ENCODE results near the gene MYH16. TPM values are rescaled to one million over a fixed set of nuclear protein-coding genes. Genes with fewer than 3 reads are reported as not detected.

Gene MYH16
- polyA plus RNA-seq, 1 donor from 2014 or later, result not detected

DNA sequence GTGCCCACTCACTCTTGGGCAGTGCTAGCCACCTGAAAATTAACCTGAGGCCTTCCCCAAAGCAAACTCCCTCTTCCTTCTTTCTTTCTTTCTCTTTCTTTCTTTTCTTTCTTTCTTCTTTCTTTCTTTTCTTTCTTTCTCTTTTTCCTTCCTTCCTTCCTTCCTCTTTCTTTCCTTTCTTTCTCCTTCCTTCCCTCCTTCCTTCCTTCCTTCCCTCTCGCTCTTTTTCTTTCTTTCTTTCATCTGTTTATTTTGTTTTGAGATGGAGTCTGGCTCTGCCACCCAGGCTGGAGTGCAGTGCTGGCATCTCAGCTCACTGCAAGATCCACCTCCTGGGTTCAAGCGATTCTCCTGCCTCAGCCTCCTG lies 47.8 kb upstream of the MYH16 start:
- no peaks in the 10 kb centered on the region for H3K9me2 ChIP-seq (ENCODE audit: insufficient read depth, low read length)
- H3K27ac ChIP-seq (ENCODE audit: low read length), result no peak overlapping the region
- H3F3A ChIP-seq (ENCODE audit: insufficient read depth, low read length, poor library complexity, severe bottlenecking), result no peaks in the 10 kb centered on the region
- no peak overlapping the region for H3K4me2 ChIP-seq (ENCODE audit: low read length)
- TF ChIP-seq, protein P1, sequence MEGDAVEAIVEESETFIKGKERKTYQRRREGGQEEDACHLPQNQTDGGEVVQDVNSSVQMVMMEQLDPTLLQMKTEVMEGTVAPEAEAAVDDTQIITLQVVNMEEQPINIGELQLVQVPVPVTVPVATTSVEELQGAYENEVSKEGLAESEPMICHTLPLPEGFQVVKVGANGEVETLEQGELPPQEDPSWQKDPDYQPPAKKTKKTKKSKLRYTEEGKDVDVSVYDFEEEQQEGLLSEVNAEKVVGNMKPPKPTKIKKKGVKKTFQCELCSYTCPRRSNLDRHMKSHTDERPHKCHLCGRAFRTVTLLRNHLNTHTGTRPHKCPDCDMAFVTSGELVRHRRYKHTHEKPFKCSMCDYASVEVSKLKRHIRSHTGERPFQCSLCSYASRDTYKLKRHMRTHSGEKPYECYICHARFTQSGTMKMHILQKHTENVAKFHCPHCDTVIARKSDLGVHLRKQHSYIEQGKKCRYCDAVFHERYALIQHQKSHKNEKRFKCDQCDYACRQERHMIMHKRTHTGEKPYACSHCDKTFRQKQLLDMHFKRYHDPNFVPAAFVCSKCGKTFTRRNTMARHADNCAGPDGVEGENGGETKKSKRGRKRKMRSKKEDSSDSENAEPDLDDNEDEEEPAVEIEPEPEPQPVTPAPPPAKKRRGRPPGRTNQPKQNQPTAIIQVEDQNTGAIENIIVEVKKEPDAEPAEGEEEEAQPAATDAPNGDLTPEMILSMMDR (IDR thresholded peaks at IDR 0.05; ENCODE audit: poor library complexity, severe bottlenecking), result no peak
- no peak for TF ChIP-seq SMC3 (conservative IDR thresholded peaks at IDR 0.05; ENCODE audit: poor library complexity)
- no peak for TF ChIP-seq EP300 (conservative IDR thresholded peaks at IDR 0.05; ENCODE audit: poor library complexity, severe bottlenecking)
- TF ChIP-seq, protein P2, sequence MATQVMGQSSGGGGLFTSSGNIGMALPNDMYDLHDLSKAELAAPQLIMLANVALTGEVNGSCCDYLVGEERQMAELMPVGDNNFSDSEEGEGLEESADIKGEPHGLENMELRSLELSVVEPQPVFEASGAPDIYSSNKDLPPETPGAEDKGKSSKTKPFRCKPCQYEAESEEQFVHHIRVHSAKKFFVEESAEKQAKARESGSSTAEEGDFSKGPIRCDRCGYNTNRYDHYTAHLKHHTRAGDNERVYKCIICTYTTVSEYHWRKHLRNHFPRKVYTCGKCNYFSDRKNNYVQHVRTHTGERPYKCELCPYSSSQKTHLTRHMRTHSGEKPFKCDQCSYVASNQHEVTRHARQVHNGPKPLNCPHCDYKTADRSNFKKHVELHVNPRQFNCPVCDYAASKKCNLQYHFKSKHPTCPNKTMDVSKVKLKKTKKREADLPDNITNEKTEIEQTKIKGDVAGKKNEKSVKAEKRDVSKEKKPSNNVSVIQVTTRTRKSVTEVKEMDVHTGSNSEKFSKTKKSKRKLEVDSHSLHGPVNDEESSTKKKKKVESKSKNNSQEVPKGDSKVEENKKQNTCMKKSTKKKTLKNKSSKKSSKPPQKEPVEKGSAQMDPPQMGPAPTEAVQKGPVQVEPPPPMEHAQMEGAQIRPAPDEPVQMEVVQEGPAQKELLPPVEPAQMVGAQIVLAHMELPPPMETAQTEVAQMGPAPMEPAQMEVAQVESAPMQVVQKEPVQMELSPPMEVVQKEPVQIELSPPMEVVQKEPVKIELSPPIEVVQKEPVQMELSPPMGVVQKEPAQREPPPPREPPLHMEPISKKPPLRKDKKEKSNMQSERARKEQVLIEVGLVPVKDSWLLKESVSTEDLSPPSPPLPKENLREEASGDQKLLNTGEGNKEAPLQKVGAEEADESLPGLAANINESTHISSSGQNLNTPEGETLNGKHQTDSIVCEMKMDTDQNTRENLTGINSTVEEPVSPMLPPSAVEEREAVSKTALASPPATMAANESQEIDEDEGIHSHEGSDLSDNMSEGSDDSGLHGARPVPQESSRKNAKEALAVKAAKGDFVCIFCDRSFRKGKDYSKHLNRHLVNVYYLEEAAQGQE (IDR thresholded peaks at IDR 0.05; ENCODE audit: borderline replicate concordance), result no peak
- no peak for TF ChIP-seq TAF1 (IDR thresholded peaks at IDR 0.05; ENCODE audit: low read depth)
- TF ChIP-seq RAD21 (conservative IDR thresholded peaks at IDR 0.05), result no peak
- TF ChIP-seq POLR2AphosphoS5 (IDR thresholded peaks at IDR 0.05), result no peak
- TF ChIP-seq MXI1 (conservative IDR thresholded peaks at IDR 0.05; ENCODE audit: poor library complexity, severe bottlenecking), result no peak
- no peak for TF ChIP-seq EZH2 (IDR thresholded peaks at IDR 0.05; ENCODE audit: borderline replicate concordance, insufficient read depth, low read length, poor library complexity, severe bottlenecking)
- no peaks in the 10 kb centered on the region for H3K9me3 ChIP-seq (ENCODE audit: low read length)
- no peak overlapping the region for H3K9ac ChIP-seq (ENCODE audit: low read length)
- no peaks in the 10 kb centered on the region for H3K79me2 ChIP-seq (replicated peaks; ENCODE audit: insufficient read depth, low read length)
- H3K4me3 ChIP-seq (ENCODE audit: low read length), result no peak overlapping the region
- H4K20me1 ChIP-seq (ENCODE audit: insufficient read depth), result no peaks in the 10 kb centered on the region
- H3K36me3 ChIP-seq (ENCODE audit: insufficient read depth, low read length), result no peaks in the 10 kb centered on the region
- H3K27me3 ChIP-seq (ENCODE audit: insufficient read depth, low read depth, low read length), result no peaks in the 10 kb centered on the region
- H2AFZ ChIP-seq (ENCODE audit: low read depth, low read length), result no peak overlapping the region

DNA sequence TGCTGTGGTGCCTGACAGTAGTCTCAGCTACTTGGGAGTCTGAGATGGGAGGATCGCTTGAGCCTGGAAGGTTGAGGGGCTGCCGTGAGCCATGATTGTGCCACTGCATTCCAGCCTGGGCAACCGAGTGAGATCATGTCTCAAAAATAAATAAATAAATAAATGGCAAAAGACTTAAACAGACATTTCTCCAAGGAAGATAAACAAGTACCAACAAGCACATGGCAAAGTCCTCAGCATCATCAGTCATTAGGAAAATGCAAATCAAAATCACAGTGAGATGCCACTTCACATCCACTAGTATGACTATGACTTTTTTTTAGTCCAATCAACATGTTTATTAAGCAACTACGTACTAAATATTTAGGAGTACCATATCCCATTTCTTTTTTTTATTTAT lies 43.4 kb upstream of the MYH16 start:
- Histone ChIP-seq H3K9me3 (ENCODE audit: low read length) (no peaks in the 10 kb centered on the region), H3K9me2 (ENCODE audit: insufficient read depth, low read length) (no peaks in the 10 kb centered on the region), H3K9ac (ENCODE audit: low read length) (no peak overlapping the region), H2AFZ (ENCODE audit: low read depth, low read length) (no peak overlapping the region), H3K36me3 (ENCODE audit: insufficient read depth, low read length) (no peaks in the 10 kb centered on the region), H3K4me2 (ENCODE audit: low read length) (no peak overlapping the region), H3K27me3 (ENCODE audit: insufficient read depth, low read depth, low read length) (no peaks in the 10 kb centered on the region), H4K20me1 (ENCODE audit: insufficient read depth) (no peaks in the 10 kb centered on the region), H3F3A (ENCODE audit: insufficient read depth, low read length, poor library complexity, severe bottlenecking) (no peaks in the 10 kb centered on the region), H3K79me2 (replicated peaks; ENCODE audit: insufficient read depth, low read length) (no peaks in the 10 kb centered on the region), H3K4me3 (ENCODE audit: low read length) (no peak overlapping the region), H3K27ac (ENCODE audit: low read length) (no peak overlapping the region)
- TF ChIP-seq, protein P1 (IDR thresholded peaks at IDR 0.05; ENCODE audit: poor library complexity, severe bottlenecking), result no peak
- TF ChIP-seq, protein P2 (IDR thresholded peaks at IDR 0.05; ENCODE audit: borderline replicate concordance), result no peak
- TF ChIP-seq TAF1 (IDR thresholded peaks at IDR 0.05; ENCODE audit: low read depth), result no peak
- no peak for TF ChIP-seq RAD21 (conservative IDR thresholded peaks at IDR 0.05)
- TF ChIP-seq POLR2AphosphoS5 (IDR thresholded peaks at IDR 0.05), result no peak
- TF ChIP-seq SMC3 (conservative IDR thresholded peaks at IDR 0.05; ENCODE audit: poor library complexity), result no peak
- no peak for TF ChIP-seq EZH2 (IDR thresholded peaks at IDR 0.05; ENCODE audit: borderline replicate concordance, insufficient read depth, low read length, poor library complexity, severe bottlenecking)

Measured in neural cell (in vitro differentiated cells).